Activated T-helper 9 cell treated with anti-CD3 and anti-CD28 coated beads, Interleukin-2, amount 50 U/mL, for 16 hours (primary cell): Measurements from ENCODE around the gene PIP5KL1.

Experiments
- DNase-seq: peaks from one replicate; pipeline ENCODE4 v3.0.0-alpha.2; 2020; ENCODE audit warnings: low read depth

The PIP5KL1 gene

GRCh38 chr9:127915801-127916719, 14.5 kb downstream of the PIP5KL1 start:
- no peak for DNase-seq

GRCh38 chr9:127915325-127915752, 15.2 kb downstream of the PIP5KL1 start:
- DNase-seq = no peak

- DNase-seq = no peak
Observed at GRCh38 chr9:127913682-127914081, 16.9 kb downstream of the PIP5KL1 start.

GRCh38 chr9:127912882-127913281, 17.7 kb downstream of the PIP5KL1 start:
- DNase-seq = no peak

GRCh38 chr9:127912296-127912695, 18.3 kb downstream of the PIP5KL1 start:
- no peak for DNase-seq

GRCh38 chr9:127910613-127911205, 19.9 kb downstream of the PIP5KL1 start:
- no peak for DNase-seq

GRCh38 chr9:127909839-127910273, 20.7 kb downstream of the PIP5KL1 start:
- no peak for DNase-seq

GRCh38 chr9:127908660-127908926, 22.0 kb downstream of the PIP5KL1 start:
- no peak for DNase-seq

- DNase-seq = no peak
Observed at GRCh38 chr9:127907867-127908659, 22.5 kb downstream of the PIP5KL1 start.

GRCh38 chr9:127905788-127906191, 24.8 kb downstream of the PIP5KL1 start:
- DNase-seq = peak; percentile 57

GRCh38 chr9:127905004-127905728, 25.4 kb downstream of the PIP5KL1 start:
- DNase-seq = peak; percentile 41

GRCh38 chr9:127904561-127905003, 26.0 kb downstream of the PIP5KL1 start:
- DNase-seq = no peak

- peak; percentile 52 for DNase-seq
Observed at GRCh38 chr9:127903557-127904475, 26.8 kb downstream of the PIP5KL1 start.

- DNase-seq = peak; percentile 62
Observed at GRCh38 chr9:127899128-127899943, 31.2 kb downstream of the PIP5KL1 start, which contains the start of gene ST6GALNAC6. ST6GALNAC6 (minus strand) TSS chr9:127899603; CDS start chr9:127897981, 1,622 bp downstream.

GRCh38 chr9:127898433-127899127, 32.0 kb downstream of the PIP5KL1 start:
- DNase-seq = no peak

- no peak for DNase-seq
Observed at GRCh38 chr9:127897193-127897692, 33.3 kb downstream of the PIP5KL1 start.

- no peak for DNase-seq
Observed at GRCh38 chr9:127896395-127897192, 34.0 kb downstream of the PIP5KL1 start.

- DNase-seq = no peak
Observed at GRCh38 chr9:127895811-127896210, 34.8 kb downstream of the PIP5KL1 start.
